ENCODE results near the gene NBAS. TPM values are rescaled to one million over a fixed set of nuclear protein-coding genes. Genes with fewer than 3 reads are reported as not detected.

NBAS gene
- polyA plus RNA-seq, 2 of the 4 experiments (the other 2 are of a cell fraction), result 16.7 to 34.9 TPM

GRCh38 chr2:15557887-15558311 lies 3.2 kb downstream of the NBAS start:
- H3K27ac ChIP-seq, result no peak overlapping the region

GRCh38 chr2:15556311-15556930 lies 4.7 kb downstream of the NBAS start:
- TF ChIP-seq NPAS2 (CRISPR knock-in tag; IDR thresholded peaks at IDR 0.05; ENCODE audit: borderline replicate concordance) (no peak), ATOH8 (CRISPR knock-in tag; IDR thresholded peaks at IDR 0.05; ENCODE audit: low read depth) (no peak), POLR2AphosphoS2 (conservative IDR thresholded peaks at IDR 0.05; ENCODE audit: low read length) (no peak)
- ChIA-PET CTCF (interaction anchor here (3.8 kb wide), 1 partner anchor 20 kb away, joined by 15 read pairs; no protein-coding TSS in a partner anchor), POLR2A (no interaction called here)
- H3K4me3 ChIP-seq, result no peak overlapping the region
- ATAC-seq, result no peak
- peaks cover 7% of the 10 kb centered on the region; the same call in 2 of the 3 replicates for H3K4me1 ChIP-seq
- no peak overlapping the region for H3K4me2 ChIP-seq
- H3K9me3 ChIP-seq, result no peaks in the 10 kb centered on the region
- no peak for DNase-seq (ENCODE audit: low read depth in 1 of 2, low spot score in 1 of 2)
- WGBS (ENCODE audit: missing lambda C conversion rate), result 90% methylated on average over 4 of the region's 4 CpGs
- H3K27ac ChIP-seq, result no peak overlapping the region
- FAIRE-seq, result peak; percentile 28

More at GRCh38 chr2:15557887-15558311, 3.2 kb downstream of the NBAS start:
- Histone ChIP-seq H3K4me1 (peaks cover 10% of the 10 kb centered on the region), H3K4me3 (no peak overlapping the region), H3K9me3 (no peaks in the 10 kb centered on the region), H3K4me2 (no peak overlapping the region)
- WGBS (ENCODE audit: missing lambda C conversion rate), result 86% methylated on average over 5 of the region's 5 CpGs
- no peak for FAIRE-seq
- POLR2A ChIA-PET, result no interaction called here
- TF ChIP-seq ZFP36 (IDR thresholded peaks at IDR 0.05; ENCODE audit: borderline replicate concordance, partially characterized antibody), result no peak
- TF ChIP-seq EHMT2 (IDR thresholded peaks at IDR 0.05; ENCODE audit: low read depth), result no peak
- TF ChIP-seq ZC3H11A (IDR thresholded peaks at IDR 0.05), result no peak
- no peak for DNase-seq (ENCODE audit: low read depth in 1 of 2, low spot score in 1 of 2)
- CTCF ChIA-PET, result interaction anchor here (3.8 to 5.2 kb wide), 2 partner anchors 10 to 19 kb away, joined by 15 to 28 read pairs; no protein-coding TSS in a partner anchor
- no peak for ATAC-seq

GRCh38 chr2:15555760-15556193 lies 5.4 kb downstream of the NBAS start:
- Histone ChIP-seq H3K27ac (no peak overlapping the region), H3K4me2 (no peak overlapping the region), H3K4me1 (peaks cover 7% of the 10 kb centered on the region; the same call in 2 of the 3 replicates), H3K9me3 (no peaks in the 10 kb centered on the region), H3K4me3 (no peak overlapping the region)
- DNase-seq (ENCODE audit: low read depth in 1 of 2, low spot score in 1 of 2) (no peak), FAIRE-seq (no peak), ATAC-seq (no peak)
- CTCF ChIA-PET, result interaction anchor here (1.0 to 3.8 kb wide), 2 partner anchors 21 to 51 kb away, joined by 3 to 15 read pairs; no protein-coding TSS in a partner anchor
- 87% methylated on average over 3 of the region's 3 CpGs for WGBS (ENCODE audit: missing lambda C conversion rate)
- TF ChIP-seq USF2 (IDR thresholded peaks at IDR 0.05), result no peak
- TF ChIP-seq MAZ (IDR thresholded peaks at IDR 0.05; ENCODE audit: borderline replicate concordance, low read depth, low read length), result no peak
- no peak for TF ChIP-seq EHF (CRISPR knock-in tag; IDR thresholded peaks at IDR 0.05)
- no peak for TF ChIP-seq NFE2L2 (conservative IDR thresholded peaks at IDR 0.05; ENCODE audit: low read length)
- TF ChIP-seq POLR2AphosphoS2 (conservative IDR thresholded peaks at IDR 0.05; ENCODE audit: low read length), result no peak
- no peak for TF ChIP-seq FOSB (CRISPR knock-in tag; IDR thresholded peaks at IDR 0.05)
- TF ChIP-seq CTCF (IDR thresholded peaks at IDR 0.05), result no peak
- TF ChIP-seq ZSCAN20 (CRISPR knock-in tag; IDR thresholded peaks at IDR 0.05), result no peak
- TF ChIP-seq JUNB (IDR thresholded peaks at IDR 0.05), result no peak
- POLR2A ChIA-PET, result no interaction called here

Measured in A549 (cell line).